ENCODE measurements around the gene FNDC10.
A peak's percentile ranks its signal among the peaks of the same experiment; 100 is the strongest.

FNDC10 gene

DNA sequence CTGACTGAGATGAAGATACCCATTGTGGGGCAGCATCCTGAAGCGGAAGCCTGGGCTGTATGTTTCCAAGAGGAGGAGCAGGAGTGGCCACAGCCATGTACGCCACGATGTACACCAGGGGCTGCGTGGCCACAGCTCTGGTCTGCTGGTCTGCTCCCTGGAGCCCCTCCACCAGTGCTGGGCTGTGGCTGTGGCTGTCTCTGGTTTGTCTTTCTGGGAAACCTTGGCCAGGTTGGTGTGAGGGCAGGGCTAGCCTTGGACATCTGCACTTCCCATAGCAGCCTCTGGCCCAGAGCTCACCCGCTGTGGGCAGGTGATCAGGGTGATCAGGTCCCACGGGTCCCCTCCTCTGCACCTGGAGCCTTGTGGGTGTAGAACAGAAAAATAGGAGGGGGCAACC is 18.0 kb upstream of the FNDC10 start:
- peak overlapping the region; percentile 99; the same call in 1 of the 2 replicates for H3K27ac ChIP-seq
- TF ChIP-seq, protein P1, sequence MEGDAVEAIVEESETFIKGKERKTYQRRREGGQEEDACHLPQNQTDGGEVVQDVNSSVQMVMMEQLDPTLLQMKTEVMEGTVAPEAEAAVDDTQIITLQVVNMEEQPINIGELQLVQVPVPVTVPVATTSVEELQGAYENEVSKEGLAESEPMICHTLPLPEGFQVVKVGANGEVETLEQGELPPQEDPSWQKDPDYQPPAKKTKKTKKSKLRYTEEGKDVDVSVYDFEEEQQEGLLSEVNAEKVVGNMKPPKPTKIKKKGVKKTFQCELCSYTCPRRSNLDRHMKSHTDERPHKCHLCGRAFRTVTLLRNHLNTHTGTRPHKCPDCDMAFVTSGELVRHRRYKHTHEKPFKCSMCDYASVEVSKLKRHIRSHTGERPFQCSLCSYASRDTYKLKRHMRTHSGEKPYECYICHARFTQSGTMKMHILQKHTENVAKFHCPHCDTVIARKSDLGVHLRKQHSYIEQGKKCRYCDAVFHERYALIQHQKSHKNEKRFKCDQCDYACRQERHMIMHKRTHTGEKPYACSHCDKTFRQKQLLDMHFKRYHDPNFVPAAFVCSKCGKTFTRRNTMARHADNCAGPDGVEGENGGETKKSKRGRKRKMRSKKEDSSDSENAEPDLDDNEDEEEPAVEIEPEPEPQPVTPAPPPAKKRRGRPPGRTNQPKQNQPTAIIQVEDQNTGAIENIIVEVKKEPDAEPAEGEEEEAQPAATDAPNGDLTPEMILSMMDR (conservative IDR thresholded peaks at IDR 0.05) = no peak

DNA sequence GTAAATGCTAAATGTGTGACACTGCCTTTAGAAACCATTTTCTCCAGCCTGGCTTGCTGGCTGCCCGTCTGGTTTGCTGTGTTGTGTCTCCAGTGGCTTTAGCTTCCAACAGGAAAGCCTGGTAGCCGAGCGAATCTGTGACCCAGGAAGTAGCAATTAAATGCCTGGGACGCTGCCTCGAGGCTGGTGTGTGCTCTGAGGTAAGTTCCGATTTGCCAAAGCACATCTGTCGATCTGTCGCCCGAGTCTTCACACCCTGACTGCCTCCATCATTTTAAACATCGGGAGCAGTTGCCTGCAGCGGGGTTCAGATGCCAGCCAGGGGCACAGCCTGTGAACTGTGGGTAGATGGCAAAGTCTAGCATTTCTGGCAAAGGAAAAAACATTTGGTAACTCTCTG is 17.6 kb upstream of the FNDC10 start:
- TF ChIP-seq, protein P1 (conservative IDR thresholded peaks at IDR 0.05) = no peak

DNA sequence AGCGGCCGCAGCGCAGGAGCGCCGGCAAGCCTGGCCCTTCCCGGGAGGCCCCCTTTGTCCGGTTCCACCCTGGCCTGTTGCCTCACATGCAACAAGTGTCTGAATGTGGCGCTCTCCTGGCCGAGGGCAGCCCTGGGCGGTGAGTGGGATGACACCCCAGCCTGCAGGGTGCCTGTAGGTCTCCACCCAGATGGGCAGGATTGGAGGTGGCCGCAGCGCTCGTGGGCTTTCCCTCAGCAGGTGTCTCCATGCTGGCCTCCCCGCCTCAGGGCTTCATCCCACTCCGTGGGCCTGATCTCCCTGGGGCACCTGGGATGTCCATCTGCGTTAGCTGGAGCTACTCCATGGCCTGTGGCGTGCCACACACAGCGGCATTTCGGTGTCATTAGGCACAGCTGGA is 16.9 kb upstream of the FNDC10 start:
- TF ChIP-seq, protein P1 (conservative IDR thresholded peaks at IDR 0.05) = no peak
- peak overlapping the region; percentile 99 for H3K27ac ChIP-seq

More for the DNA sequence above, 17.6 kb upstream of the FNDC10 start:
- peak overlapping the region; percentile 99; the same call in 1 of the 2 replicates for H3K27ac ChIP-seq

DNA sequence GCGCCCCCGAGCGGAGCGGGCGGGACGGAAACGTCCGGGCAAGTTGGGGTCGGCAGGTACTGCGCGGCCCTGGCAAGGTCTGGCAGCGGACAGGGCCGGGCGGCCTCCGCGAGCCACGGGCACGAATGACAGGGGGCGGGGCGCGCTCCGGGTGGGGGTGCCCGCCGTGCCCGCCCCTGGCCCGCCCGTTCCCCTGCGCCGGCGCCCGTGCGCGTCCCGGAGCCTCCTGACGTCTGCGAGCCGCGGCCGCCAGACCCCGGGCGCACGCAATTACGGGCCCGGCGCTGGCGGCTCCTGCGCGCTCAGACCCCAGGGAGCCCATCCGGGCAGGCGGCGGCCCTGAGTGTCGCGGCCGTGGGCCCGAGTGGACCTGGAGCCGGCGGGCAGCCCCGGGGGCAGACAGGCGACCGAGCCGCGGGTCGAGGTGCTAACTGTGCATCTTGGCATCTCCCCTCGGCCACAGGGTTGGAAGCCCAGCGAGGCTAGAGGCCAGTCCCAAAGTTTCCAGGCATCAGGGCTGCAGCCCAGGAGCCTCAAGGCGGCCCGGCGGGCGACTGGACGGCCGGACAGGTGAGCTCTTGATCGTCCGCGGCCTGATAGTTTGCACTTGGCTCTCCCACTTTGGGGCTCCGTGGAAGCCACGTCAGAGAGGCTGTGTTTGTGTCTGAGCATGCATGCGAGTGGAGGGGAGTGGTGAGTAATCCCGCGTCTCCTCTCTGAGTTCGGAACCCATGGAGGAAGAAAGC is 16.3 kb upstream of the FNDC10 start:
- TF ChIP-seq, protein P1 (conservative IDR thresholded peaks at IDR 0.05) = no peak
- peak overlapping the region; percentile 99 for H3K27ac ChIP-seq

DNA sequence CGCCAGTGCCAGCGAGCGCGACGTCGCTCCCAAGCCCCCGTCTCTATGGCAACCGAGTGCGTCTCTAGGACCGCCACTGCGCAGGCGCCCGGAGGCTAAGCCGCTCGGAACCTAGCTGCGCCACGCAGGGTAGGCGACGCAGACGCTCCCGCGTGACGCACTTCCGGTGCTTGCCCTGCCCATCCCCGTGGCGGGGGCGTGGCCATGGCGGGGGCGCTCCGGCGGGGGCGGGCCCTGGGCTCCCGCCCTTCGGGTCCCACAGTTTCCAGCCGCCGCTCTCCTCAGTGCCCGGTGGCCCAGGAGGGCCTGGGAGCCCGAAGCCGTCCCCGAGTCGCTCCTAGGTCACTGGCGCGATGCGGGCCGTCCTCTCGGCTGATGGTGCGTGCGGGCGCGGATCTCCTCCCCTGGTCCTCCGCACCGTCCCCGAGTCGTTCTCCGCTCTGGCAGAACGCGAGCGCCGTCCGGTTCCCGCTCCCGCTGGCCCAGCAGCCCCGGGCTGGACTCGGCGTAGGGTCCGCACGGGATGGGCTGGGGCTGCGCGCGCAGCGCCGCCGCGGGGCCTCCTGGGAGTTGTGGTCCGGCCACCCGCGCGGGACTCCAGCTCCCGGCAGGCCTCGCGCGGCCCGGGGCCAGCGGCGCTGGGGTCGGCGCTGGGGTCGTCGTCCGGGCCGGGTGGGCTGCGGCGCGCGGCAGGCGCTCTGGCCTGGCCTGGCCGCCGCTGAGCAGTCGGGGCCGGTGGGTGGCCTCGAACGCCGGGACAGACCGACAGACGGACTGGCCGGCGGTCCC is 15.5 kb upstream of the FNDC10 start, which contains the start of gene MIB2:
MIB2 (plus strand) TSS at position 245 of the 789 bp plus-strand sequence. CDS start 7,953 bp downstream, outside the sequence.
- TF ChIP-seq, protein P1 (conservative IDR thresholded peaks at IDR 0.05) = no peak
- H3K27ac ChIP-seq = peak within 1 kb of the TSS; percentile 99

DNA sequence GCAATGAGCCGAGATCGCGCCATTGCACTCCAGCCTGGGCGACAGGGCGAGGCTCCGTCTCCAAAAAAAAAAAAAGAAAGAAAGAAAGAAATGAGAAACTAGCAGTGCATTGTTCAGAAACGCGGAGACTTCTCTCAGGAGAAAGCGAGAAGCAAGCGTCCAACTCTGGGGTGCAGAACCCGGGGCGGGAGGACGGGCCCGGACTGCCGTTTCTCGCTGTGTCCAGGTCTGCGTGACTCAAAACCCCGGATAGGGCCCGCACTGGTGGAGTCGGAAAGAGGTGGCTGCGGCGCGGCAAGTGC is 15.0 kb upstream of the FNDC10 start:
- TF ChIP-seq, protein P1 (conservative IDR thresholded peaks at IDR 0.05) = no peak
- H3K27ac ChIP-seq = peak overlapping the region; percentile 99

DNA sequence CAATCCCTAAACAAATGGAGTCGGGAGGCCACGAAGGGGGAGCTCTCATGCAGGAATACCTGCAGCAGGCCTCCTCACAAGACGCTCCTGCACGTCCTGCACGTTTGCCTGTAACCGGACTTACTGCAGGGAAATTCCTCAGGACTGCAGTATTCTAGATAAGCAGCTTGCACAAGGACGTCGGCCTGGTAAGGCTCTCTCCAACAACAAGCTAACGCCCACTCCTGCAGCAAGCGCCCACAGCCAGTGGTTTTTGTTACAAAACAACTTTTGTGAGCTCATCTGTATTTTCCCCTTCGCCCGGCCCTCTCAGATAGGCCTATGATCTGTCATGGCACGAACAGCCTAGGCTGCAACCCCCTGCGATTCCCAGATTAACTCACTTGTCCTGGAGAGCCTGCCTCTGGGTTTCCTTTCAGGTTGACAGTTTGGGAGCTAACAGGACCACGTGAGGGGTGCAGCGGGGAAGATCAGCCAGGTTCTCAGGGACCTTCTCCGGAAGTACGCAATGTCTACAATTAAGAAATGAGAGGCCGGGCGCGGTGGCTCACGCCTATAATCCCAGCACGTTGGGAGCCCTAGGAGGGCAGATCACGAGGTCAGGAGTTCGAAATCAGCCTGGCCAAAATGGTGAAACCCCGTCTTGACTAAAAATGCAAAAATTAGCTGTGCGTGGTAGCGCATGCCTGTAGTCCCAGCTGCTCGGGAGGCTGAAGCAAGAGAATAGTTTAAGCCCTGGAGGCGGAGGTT is 14.4 kb upstream of the FNDC10 start:
- H3K27ac ChIP-seq = peak overlapping the region; percentile 99
- TF ChIP-seq, protein P1 (conservative IDR thresholded peaks at IDR 0.05) = no peak

Data from VCaP (cell line).